HG02981 (cell line): ENCODE measurements around the gene TBC1D16.

Source experiments
- ATAC-seq: cut with Tn5 transposase; IDR thresholded peaks from one replicate; pipeline ENCODE4 v1.9.1; 2021; ENCODE audit warnings: mild to moderate bottlenecking, moderate library complexity; ENCODE audit not compliant: unreplicated experiment

The TBC1D16 gene

DNA sequence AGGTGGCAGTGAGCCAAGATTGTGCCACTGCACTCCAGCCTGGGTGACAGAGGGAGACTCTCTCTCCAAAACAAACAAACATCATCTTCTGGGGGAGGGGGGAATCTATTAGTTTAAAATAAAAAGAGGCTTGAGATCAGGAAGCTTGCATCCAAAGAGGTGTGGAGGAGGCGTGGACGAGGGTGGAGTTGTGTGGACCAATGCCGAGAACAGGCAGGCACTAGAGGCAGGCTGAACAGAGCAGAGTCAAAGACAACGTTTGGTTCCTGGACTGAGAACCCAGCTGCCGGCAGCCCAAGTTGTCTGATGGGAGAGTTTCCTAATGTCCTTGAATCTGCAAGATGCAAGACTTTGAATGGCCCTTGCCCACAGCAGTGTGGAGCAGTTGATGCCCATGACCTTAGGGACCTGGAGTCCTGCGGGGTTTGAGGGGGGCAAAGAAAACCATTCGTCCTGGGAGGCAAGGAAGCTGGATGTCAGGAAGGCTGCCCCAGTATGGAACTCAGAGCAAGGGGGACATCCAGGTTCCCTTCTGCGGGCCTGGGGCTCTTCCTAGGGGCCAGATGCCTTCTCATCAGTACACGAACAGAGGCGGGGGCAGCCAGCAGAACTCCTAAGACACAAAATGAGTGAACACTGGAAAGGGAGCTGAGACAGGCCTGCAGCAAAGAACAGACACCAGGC lies 9.2 kb downstream of the TBC1D16 start:
- no peak for ATAC-seq

DNA sequence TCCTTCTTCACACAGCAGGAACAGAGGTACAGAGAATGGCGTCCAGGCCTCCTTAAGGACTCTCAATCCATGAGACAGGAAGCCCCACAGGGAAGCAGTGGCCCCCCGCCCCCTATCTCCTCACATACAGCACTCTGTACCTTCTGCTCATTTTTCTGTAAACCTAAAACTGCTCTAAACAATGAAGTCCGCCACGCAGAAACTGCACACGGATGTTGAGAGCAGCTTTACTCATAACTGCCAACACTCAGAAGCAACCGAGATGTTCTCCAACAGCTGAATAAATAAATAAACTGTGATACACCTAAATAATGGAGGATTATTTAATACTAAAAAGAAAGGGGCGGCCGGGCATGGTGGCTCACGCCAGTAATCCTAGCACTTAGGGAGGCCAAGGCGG lies 9.9 kb downstream of the TBC1D16 start:
- no peak for ATAC-seq

DNA sequence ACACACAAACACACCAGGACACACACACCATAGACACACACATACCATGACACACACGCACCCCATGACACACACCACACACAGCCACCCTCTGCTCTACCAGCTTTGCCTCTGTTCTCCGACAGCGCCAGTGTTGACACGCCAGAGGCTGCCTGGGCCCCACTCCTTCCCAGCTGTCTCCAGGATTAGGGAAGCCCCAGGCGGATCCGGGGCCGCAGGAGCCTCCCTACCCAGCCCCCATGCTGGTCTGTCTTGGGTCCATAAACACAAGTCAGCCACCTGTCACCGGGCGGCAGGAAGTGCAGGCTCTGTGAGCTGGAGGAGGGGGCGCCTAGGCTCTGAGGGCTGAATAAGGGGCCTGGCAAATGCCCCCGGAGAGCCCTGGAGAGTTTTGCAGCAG lies 10.5 kb downstream of the TBC1D16 start:
- no peak for ATAC-seq

DNA sequence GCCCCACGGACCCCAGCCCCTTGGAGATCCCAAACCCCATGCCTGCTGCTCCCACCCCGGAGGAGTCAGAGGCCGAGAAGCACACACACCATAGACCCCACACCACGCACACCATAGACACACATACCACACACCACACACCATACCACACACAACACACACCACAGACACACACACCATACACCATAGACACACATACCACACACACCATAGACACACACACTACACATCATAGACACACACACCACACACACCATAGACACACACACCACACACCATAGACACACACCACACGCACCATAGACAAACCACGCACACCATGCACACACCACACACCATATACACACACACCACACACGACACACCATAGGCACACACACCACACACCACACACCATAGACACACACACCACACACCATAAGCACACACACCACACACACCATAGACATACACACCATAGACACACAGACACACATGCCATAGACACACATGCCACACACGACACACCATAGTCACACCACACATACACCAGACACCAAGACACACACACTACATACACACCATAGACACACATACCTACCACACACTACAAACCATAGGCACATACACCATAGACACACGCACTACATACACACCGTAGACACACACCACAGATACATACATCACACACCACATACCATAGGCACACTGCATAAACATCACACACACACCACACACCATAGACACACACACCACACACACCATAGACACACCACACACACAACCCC lies 11.3 kb downstream of the TBC1D16 start:
- no peak for ATAC-seq

DNA sequence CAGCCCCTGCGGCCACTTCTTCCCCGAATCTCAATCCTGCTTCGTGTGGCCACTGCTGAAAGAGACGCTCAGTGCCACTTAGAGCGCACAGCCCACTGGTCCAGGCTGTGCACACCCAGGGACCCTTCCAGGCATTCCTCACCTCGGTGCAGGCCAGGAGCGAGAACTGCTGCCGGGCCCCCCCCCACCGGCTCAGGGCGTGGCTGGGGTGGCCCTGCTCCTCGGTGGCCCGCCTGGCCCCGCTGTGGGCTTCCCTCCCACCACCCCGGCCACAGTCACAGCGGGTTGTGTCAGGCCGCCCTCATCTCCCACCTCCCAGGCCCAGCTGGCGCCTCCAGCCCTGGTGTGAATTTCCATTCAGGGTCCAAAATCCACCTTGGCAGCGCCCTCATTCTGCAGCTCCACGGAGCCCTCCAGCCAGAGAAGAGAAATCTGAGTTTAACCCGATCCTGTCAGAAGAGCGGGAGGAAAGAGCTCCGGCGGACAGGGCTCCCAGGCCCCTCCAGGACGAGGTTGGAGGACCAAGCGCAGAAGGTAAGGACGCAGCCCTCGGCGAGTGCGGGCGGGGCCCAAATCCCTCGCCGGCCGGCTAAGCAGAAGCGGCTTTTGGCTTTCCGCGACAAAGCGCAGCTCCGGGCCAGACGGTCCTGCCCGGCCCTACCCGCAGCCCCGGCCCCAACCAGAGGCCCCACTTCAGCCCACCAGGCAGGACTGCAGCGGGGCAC lies 12.0 kb downstream of the TBC1D16 start:
- ATAC-seq: no peak

DNA sequence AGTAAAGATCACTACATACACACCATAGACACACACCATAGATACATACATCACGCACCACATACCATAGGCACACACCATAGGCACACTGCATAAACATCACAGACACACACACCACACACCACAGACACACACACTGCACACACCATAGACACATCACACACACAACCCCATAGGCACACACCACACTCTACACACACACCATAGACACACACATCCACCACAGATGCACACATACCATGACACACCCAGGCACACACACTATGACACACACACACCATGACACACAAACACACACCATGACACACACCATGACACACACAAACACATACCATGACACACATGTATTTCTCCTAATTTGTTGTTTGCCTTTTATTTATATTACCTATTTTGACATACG lies 14.1 kb downstream of the TBC1D16 start:
- no peak for ATAC-seq

DNA sequence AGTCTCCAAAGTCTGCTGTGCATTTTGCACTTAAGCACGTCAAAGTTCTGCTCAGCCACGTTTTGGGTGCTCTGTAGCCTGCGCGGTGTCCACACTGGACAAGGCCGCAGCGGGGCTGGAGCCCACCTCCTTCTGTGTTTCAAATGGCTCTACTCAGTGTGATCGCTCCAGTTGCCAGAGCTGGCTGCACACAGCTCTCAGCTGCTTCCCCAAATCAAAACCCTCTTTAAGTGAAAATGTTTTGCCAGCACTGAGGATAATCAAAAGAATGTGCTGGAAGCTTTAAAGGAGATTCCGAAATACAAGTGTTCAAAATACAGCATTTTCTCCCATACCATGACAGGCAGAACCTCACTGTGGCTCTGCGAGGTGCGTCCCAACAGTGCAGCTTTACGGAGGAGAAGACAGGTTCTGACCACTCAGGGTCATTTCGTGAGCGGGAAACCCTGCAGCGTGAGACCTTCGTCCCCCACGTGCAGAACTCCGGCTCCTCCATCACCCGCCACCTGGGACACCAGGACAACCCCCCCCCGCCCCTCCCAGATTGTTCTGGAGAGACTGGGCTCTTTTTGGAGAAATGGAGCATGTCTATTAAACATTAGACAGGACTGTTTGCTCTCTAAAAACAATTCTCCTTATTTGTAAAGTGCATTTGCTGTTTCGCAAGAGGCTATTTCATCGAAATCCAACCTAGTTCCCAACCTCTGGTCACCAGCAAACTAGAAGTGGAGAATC lies 16.6 kb downstream of the TBC1D16 start:
- no peak for ATAC-seq

DNA sequence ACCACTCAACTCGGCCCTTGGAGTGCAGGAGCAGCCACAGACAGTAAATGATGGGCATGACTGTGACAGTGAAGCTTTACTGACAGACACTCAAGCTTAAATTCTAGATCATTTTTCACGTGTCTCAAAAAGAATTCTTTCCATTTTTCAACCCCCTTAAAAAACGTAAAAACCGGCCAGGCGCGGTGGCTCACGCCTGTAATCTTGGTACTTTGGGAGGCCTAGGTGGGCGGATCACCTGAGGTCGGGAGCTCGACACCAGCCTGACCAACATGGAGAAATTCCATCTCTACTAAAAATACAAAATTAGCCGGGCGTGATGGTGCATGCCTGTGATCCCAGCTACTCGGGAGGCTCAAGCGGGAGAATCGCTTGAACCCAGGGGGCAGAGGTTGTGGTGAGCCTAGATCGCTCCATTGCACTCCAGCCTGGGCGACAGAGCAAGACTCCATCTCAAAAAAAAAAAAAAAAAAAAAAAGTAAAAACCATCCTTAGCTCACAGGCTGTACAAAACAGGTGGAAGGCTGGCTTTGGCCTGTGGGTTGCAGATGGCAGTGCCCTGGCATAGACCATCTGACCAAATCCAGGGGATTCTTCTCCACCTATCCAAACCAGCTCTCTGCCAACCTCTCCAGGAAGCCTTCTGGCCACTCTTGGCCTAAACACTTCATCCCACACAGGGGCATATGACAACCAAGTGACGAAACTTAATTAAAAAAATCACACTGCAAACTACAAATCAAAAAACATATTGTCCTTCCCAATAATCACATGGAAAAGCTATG lies 18.3 kb downstream of the TBC1D16 start:
- ATAC-seq: no peak

DNA sequence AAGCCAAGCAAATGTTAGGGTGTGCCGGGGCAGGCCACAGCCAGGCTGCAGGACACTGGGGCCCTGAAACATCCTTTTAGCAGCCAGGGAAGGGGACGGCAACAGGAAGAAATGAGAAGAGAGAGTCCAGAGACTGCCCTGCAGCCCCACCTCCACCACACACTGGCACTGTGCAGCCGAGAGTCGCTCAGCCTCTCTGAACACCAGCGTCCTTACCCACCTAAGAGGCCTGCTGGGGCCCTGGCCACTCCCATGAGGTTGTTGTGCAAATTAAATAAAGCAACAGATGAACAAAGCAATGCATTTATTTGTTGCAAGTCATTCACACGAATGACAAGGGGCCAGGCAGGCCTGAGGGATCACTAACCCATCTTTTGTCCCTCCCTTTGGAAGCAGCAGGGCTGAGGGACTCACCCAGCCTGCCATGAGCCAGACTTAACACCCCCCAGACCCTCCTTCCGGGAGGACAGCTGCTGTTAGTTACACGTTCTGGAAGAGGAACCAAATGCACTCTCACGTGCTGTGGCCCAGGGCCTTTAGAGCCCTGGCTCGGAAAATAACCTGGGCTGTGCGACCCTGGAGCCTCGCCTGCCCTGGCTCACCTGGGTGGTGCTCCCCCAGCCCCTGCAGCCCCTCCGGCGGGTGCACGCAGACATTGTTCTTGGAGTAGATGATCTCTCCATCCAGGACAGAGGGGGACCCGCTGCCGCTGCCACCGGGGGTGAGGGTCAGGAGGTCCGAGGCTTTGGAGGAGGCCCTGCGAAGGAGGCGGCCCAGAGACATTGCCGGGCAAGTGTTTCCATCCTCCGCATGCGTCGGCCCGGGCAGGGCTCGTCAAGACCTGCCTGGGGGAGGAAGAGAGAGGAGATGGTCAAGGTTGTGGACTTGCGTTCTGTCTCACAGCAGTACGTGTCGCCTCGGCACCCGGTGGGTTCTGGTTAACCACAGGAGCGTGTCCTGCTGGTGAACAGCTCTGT lies 22.6 kb downstream of the TBC1D16 start:
- ATAC-seq: no peak

DNA sequence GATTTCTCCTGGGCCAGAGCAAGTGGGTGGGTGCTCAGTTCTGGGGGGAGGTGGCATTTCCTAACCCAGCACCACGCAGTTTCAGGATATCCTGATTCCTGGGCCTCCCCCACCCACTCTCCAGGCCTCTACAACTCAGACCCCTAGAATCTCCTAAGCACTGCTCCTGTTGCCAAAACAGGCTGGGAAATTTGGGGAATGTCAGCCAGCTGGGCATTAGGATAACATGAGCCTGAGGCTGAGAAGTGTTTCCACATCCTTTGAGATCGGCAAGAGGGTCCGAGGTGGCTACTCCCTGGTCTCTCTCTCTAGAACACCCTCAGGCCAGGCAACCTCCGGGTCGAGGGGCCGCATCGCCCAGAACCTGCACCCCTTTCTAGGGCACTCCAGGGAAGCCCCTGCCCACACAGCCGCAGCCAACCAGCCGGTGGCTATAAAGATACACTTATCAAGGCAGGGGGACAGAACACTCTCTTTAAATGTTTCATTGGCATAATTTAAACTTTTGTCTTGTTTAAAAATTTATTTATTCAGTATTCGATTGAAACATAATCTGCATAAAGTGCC lies 23.6 kb downstream of the TBC1D16 start:
- ATAC-seq: no peak

DNA sequence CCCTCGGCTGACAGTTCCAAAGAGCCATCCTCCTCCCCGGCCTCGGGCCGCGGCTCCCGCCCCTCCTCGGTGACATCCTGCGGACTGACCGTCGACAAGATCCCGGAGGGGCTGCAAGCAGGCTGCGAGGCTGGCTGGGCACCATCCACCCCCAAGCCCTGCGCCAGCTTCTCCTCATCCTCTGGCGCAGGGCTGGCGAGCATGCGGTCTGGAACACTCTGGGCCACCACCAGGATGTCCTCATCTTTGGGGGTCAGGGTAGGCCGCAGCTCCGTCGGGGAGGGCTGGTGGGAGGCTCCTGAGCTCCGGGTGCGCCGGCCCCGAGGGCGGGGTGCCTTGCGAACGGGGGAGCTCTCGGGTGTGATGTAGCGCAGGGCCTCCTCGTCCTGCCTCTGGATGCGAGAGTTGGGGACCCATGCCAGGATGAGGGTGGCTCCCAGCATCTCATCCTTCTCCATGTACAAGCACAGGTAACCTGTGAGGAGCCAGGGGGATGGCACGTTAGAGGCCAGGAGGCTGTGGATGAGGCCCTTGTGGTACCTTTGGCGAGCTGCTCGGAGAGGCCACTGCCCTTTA lies 25.3 kb downstream of the TBC1D16 start:
- no peak for ATAC-seq

DNA sequence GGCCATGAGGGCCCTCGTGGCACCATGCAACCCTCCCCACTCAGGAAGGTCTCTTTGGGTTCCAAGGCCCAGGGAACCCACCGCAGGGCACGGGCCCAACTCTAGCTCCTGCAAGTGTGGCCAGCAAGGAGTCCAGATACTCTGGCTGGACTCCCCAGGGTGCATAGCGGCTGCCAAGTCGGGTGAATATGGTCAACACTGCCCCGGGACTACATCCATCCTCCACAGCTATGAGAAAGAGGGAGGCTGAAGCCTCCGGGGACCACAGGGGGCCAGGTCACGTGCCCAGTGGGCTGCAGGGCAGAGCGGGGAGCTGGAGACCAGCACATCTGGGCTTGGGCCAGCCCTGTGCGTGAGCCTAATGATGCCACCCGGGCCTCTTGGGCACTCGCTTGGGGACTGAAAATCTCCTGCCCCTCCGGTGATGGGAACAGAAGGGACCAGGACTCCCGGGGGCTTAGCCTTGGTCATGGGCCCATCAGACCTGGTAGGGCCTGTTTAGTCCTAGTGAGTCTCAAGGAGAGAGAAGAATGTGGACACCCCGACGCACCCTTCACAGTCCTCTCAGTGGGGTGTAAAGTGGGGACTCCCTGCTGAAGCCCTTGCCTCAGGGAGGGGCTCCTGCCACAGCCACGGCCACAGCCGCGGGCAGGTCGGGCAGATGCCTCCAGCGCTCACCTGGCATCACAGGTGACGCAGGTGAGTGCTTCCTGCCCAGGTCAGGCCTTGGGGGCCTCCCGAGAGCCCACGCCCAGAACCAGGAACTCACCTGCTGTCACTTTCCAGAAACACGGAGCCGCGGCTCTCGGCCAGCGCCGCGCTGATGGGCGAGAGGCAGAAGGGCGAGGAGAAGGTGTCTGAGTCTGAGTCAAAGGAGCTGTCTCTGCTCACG lies 26.0 kb downstream of the TBC1D16 start:
- no peak for ATAC-seq

DNA sequence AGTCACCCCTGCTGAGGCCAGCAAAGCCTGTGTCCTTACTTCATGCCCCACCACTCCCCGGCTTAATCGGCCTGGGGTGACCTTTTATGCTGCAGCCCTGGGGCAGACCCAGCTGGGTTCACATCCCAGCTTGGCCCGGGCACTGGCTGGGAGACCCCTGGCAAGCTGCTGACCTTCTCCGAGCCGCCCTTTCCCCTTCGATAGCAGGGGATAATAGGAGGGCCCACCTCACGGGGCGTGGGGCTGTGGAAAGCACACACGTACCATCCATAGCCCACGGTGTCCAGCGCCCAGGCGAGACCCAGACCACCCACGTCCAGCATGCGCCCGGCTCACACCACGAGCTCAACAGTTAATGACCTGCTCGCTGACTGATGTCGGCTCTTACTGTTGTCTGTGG lies 26.8 kb downstream of the TBC1D16 start:
- no peak for ATAC-seq

DNA sequence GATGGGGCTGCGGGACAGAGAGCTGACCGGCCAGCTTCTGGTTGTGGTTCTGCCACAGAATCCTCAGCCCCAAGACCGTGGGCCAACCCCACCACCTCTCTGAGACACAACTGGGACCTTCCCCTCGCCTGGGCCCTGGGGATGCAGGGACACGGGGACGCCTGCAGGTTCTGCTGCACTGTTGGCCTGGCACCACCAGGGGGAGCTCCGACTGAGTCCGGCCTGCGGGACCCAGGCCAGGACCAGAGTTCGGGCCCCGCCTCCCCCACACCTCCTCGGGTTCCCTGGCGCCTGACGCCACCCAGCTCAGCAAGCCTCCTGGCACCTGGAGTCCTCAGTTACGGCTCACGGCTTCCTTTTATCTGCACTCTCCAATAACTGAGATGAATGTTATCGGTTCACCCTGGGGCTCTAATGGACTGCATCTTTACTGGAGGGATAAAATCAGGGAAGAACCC lies 27.3 kb downstream of the TBC1D16 start:
- ATAC-seq: no peak

DNA sequence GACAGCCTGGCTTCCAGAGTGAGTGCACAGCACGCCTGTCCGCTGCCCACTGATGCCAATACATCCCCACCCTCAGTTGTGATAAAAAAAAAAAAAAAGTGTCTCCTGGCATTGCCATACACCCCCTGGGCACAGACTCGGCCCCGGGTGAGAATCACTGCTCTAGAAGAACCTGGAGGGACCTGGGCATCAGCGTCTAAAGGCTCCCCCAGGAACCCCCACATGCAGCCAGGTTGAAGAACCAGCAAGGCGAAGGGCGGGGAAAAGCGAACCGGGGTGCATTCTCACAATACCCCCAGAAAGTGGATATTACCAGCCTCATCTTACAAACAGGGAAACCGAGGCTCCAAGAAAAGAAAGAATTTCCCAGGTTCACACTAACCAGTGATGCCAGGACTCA lies 27.7 kb downstream of the TBC1D16 start:
- ATAC-seq: no peak

DNA sequence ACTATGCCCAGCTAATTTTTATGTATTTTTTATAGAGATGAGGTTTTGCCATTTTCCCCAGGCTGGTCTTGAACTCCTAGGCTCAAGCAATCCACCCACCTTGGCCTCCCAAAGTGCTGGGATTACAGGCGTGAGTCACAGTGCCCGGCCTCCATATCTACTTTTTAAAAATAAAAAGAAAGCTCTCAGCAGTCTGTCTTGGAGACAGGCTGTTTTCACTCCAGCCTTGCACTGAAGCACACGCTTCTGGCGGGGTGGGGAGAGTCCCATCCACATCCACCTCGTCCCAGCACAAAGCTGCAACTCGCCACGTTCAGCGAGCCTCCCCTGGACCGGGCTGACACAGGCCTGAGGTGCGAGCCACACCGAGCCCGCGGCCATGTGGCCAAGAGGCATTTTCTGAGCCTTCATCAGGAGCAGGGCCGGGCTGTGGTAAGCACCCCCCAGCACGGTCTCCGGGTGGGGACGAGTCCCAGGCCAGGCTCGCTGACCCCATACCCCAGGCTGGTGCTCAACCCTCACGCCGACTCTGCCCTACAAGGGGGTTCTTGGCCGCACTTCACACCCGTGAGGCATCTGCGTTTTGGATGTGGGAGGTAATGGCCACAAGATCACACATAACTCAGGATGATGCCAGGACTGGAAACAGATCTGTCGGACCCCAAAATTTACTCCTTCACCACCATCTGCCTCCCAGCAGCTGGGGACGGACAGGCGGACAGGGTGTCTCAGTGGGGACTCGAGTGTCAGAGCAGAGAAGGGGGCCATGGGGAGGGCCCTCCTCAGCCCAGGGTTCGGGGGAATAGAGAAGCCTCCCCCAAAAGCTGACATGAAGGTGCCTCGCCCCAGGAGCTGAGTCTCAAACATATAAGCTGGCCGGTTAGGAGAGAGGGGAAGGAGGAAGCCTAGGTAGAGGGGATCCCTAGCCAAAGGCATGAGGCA lies 28.6 kb downstream of the TBC1D16 start:
- ATAC-seq: no peak

DNA sequence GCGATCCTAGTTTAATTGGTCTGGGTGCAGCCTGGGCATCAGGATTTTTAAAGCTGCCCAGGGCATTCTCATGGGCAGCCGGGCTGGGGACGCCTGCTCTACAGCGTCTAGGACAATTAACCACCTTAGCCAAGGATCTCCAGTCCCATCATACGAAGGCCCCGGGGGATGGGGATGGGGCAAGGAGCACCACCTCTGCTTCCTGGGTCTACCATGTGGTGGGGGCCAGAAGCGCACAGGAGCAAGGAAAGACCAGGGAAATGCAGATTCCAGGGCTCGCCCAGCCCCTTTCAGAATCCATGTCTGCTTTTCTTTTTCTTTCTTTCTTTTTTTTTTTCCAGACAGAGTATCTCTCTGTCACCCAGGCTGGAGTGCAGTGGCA lies 29.3 kb downstream of the TBC1D16 start:
- ATAC-seq: no peak
